ENCODE measurements around the gene COL28A1. TPM values are rescaled to one million over a fixed set of nuclear protein-coding genes. Genes with fewer than 3 reads are reported as not detected.
"Not testable (repeated sequence)": the region's sequence is repeated elsewhere in the genome, so short reads cannot be mapped to it uniquely, and the experiment has no call there.

The COL28A1 gene
- total RNA-seq, 1 experiment from 2014 or later, result 2.2 TPM

GRCh38 chr7:7478569-7478968 lies 57.1 kb downstream of the COL28A1 start:
- H3K4me1 ChIP-seq (replicated peaks; ENCODE audit: insufficient read depth), result no peaks in the 10 kb centered on the region
- no peaks in the 10 kb centered on the region; the same call in 1 of the 2 replicates for H3K9me2 ChIP-seq (ENCODE audit: insufficient read depth)
- ChIA-PET POLR2A (ENCODE audit: unreplicated experiment) (interaction anchor here (0.7 kb wide), 1 partner anchor 460 kb away, joined by 3 read pairs; no protein-coding TSS in a partner anchor), CTCF (no interaction called here)
- BruUV-seq (replicated peaks), result no TSS peak
- H2AFZ ChIP-seq, result no peak overlapping the region
- TF ChIP-seq, protein P1, sequence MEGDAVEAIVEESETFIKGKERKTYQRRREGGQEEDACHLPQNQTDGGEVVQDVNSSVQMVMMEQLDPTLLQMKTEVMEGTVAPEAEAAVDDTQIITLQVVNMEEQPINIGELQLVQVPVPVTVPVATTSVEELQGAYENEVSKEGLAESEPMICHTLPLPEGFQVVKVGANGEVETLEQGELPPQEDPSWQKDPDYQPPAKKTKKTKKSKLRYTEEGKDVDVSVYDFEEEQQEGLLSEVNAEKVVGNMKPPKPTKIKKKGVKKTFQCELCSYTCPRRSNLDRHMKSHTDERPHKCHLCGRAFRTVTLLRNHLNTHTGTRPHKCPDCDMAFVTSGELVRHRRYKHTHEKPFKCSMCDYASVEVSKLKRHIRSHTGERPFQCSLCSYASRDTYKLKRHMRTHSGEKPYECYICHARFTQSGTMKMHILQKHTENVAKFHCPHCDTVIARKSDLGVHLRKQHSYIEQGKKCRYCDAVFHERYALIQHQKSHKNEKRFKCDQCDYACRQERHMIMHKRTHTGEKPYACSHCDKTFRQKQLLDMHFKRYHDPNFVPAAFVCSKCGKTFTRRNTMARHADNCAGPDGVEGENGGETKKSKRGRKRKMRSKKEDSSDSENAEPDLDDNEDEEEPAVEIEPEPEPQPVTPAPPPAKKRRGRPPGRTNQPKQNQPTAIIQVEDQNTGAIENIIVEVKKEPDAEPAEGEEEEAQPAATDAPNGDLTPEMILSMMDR (conservative IDR thresholded peaks at IDR 0.05), result no peak
- TF ChIP-seq EZH2 (IDR thresholded peaks at IDR 0.05; ENCODE audit: low read depth), result no peak
- no peak overlapping the region for H3K4me3 ChIP-seq
- no peaks in the 10 kb centered on the region for H3K79me2 ChIP-seq (ENCODE audit: low read depth)
- no peak overlapping the region for H3K4me2 ChIP-seq
- DNase-seq, result no peak
- 0 out of 2 replicates have a peak, but pooled peaks cover 3% of the 10 kb centered on the region for H3F3A ChIP-seq (ENCODE audit: insufficient read depth, low read depth)
- H3K36me3 ChIP-seq (ENCODE audit: low read depth), result no peaks in the 10 kb centered on the region
- no peak overlapping the region for H3K27ac ChIP-seq
- intact Hi-C loops (cut with micrococcal nuclease; ENCODE audit: unreplicated experiment), result no loop called here
- no peaks in the 10 kb centered on the region for H3K27me3 ChIP-seq (ENCODE audit: insufficient read depth, low read depth)
- no peaks in the 10 kb centered on the region for H3K9me3 ChIP-seq (ENCODE audit: insufficient read depth, low read depth)
- no peaks in the 10 kb centered on the region for H4K20me1 ChIP-seq (ENCODE audit: insufficient read depth)

GRCh38 chr7:7477641-7478040 lies 58.0 kb downstream of the COL28A1 start:
- H3K79me2 ChIP-seq (ENCODE audit: low read depth); H3K4me1 ChIP-seq (replicated peaks; ENCODE audit: insufficient read depth); CTCF ChIA-PET; DNase-seq; H3K4me2 ChIP-seq; H3K27me3 ChIP-seq (ENCODE audit: insufficient read depth, low read depth); H2AFZ ChIP-seq; H3K9me2 ChIP-seq (ENCODE audit: insufficient read depth); BruUV-seq (replicated peaks); H3K9me3 ChIP-seq (ENCODE audit: insufficient read depth, low read depth); H3K27ac ChIP-seq; POLR2A ChIA-PET (ENCODE audit: unreplicated experiment); H3K4me3 ChIP-seq; H3K36me3 ChIP-seq (ENCODE audit: low read depth); H4K20me1 ChIP-seq (ENCODE audit: insufficient read depth); H3F3A ChIP-seq (ENCODE audit: insufficient read depth, low read depth); intact Hi-C loops (cut with micrococcal nuclease; ENCODE audit: unreplicated experiment): not testable (repeated sequence)

DNA sequence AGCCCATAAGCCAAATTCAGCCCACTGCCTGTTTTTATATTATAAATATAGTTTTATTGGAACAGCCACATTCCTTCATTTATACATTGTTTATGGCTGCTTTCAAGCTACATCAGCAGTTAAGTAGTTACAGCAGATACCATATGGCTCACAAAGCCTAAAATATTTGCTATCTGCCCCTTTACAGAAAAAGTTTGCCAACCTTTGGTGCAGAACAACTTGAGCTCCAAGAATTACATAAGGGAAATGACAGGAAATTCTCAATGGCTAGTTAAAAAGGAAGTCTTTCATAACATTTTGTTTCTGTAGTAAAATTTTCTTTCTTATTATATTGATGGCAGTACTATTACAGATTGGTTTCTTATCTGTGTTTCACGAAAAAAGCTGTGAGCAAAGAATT lies 59.3 kb downstream of the COL28A1 start:
- Histone ChIP-seq H2AFZ (no peak overlapping the region), H3K36me3 (ENCODE audit: low read depth) (no peaks in the 10 kb centered on the region), H3K27ac (no peak overlapping the region), H3K9me2 (ENCODE audit: insufficient read depth) (no peaks in the 10 kb centered on the region; the same call in 1 of the 2 replicates), H3K79me2 (ENCODE audit: low read depth) (no peaks in the 10 kb centered on the region), H4K20me1 (ENCODE audit: insufficient read depth) (no peaks in the 10 kb centered on the region), H3K9me3 (ENCODE audit: insufficient read depth, low read depth) (no peaks in the 10 kb centered on the region), H3K27me3 (ENCODE audit: insufficient read depth, low read depth) (no peaks in the 10 kb centered on the region), H3K4me2 (no peak overlapping the region), H3K4me3 (no peak overlapping the region), H3K4me1 (replicated peaks; ENCODE audit: insufficient read depth) (no peaks in the 10 kb centered on the region), H3F3A (ENCODE audit: insufficient read depth, low read depth) (0 out of 2 replicates have a peak, but pooled peaks cover 3% of the 10 kb centered on the region)
- no peak for DNase-seq
- no TSS peak for BruUV-seq (replicated peaks)
- TF ChIP-seq, protein P1 (conservative IDR thresholded peaks at IDR 0.05), result no peak
- TF ChIP-seq EZH2 (IDR thresholded peaks at IDR 0.05; ENCODE audit: low read depth), result no peak
- CTCF ChIA-PET, result no interaction called here
- POLR2A ChIA-PET (ENCODE audit: unreplicated experiment), result no interaction called here
- intact Hi-C loops (cut with micrococcal nuclease; ENCODE audit: unreplicated experiment), result no loop called here

DNA sequence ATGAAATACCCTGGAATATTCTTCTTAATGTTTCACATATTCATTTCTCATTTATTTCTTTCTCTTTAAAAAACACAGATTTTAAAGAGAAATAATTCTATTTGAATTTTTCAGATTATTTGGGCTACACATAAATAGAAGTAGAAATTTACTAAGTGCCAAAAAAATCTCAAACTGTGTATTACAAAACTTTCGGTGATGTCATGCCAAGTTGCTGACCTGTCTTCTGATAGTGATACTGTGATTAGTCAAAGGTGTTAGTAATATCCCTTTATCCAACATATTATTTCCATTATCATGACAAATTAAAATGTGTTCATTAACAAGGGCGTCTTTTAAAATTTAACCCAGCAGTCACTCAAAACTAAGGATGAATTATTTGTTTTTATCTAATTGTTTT lies 60.1 kb downstream of the COL28A1 start:
- no peak overlapping the region for H2AFZ ChIP-seq
- H3K4me1 ChIP-seq (replicated peaks; ENCODE audit: insufficient read depth), result no peaks in the 10 kb centered on the region
- no peak overlapping the region for H3K4me3 ChIP-seq
- TF ChIP-seq, protein P1 (conservative IDR thresholded peaks at IDR 0.05), result no peak
- no peak for TF ChIP-seq EZH2 (IDR thresholded peaks at IDR 0.05; ENCODE audit: low read depth)
- no TSS peak for BruUV-seq (replicated peaks)
- H3K27me3 ChIP-seq (ENCODE audit: insufficient read depth, low read depth), result no peaks in the 10 kb centered on the region
- ChIA-PET CTCF (no interaction called here), POLR2A (ENCODE audit: unreplicated experiment) (no interaction called here)
- no peak for DNase-seq
- H3F3A ChIP-seq (ENCODE audit: insufficient read depth, low read depth), result 0 out of 2 replicates have a peak, but pooled peaks cover 3% of the 10 kb centered on the region
- H3K9me3 ChIP-seq (ENCODE audit: insufficient read depth, low read depth), result no peaks in the 10 kb centered on the region
- H3K36me3 ChIP-seq (ENCODE audit: low read depth), result no peaks in the 10 kb centered on the region
- H3K79me2 ChIP-seq (ENCODE audit: low read depth), result no peaks in the 10 kb centered on the region
- H4K20me1 ChIP-seq (ENCODE audit: insufficient read depth), result no peaks in the 10 kb centered on the region
- H3K9me2 ChIP-seq (ENCODE audit: insufficient read depth), result no peaks in the 10 kb centered on the region; the same call in 1 of the 2 replicates
- H3K4me2 ChIP-seq, result no peak overlapping the region
- intact Hi-C loops (cut with micrococcal nuclease; ENCODE audit: unreplicated experiment), result no loop called here
- no peak overlapping the region for H3K27ac ChIP-seq
